A673 (cell line): ENCODE data around the gene LRRC4C. TPM values are rescaled to one million over a fixed set of nuclear protein-coding genes. Genes with fewer than 3 reads are reported as not detected.

ENCODE experiments used
- BruUV-seq: library from RNA; stranded (reverse); fragments of 400-500 nt; replicated peaks from 2 replicates; lab custom pipeline; 2021; lab: Mats Ljungman, UMichigan
- CTCF ChIA-PET: fragments of 300-600 bp; sonication (Branson Sonifier 250); formaldehyde crosslinking; loops from one replicate; lab custom pipeline; 2022; ENCODE audit warnings: antibody characterized with exemption; lab: Charles Lee
- POLR2A ChIA-PET: fragments of 300-600 bp; sonication (Branson Sonifier 250); formaldehyde crosslinking; loops from one replicate; lab custom pipeline; 2022; ENCODE audit warnings: antibody characterized with exemption; ENCODE audit not compliant: low non-redundant PET; lab: Charles Lee
- DNase-seq: peaks from one replicate; pipeline ENCODE4 v3.0.0-alpha.2; 2015; ENCODE audit warnings: low spot score
- H3K27ac ChIP-seq: fragments of 200-600 bp; sonication (generic); 2 replicates; pipeline ENCODE4 v1.5.1; 2016; ENCODE audit warnings: mixed run types, low read depth, mild to moderate bottlenecking, mixed read lengths, antibody characterized with exemption, low read length; ENCODE audit not compliant: poor library complexity, severe bottlenecking
- H3K27me3 ChIP-seq: fragments of 200-600 bp; sonication (generic); replicated peaks from 2 replicates; pipeline ENCODE4 v1.6.1; 2017; ENCODE audit warnings: mixed run types, low read depth, mild to moderate bottlenecking, mixed read lengths, antibody characterized with exemption, low read length; ENCODE audit not compliant: insufficient read depth, poor library complexity
- H3K36me3 ChIP-seq: fragments of 200-600 bp; sonication (generic); 2 replicates; pipeline ENCODE4 v1.6.1; 2016; ENCODE audit warnings: mixed run types, mild to moderate bottlenecking, mixed read lengths, antibody characterized with exemption, low read length; ENCODE audit not compliant: insufficient read depth, poor library complexity, severe bottlenecking
- H3K4me1 ChIP-seq: fragments of 200-600 bp; sonication (generic); 2 replicates; pipeline ENCODE4 v1.6.1; 2017; ENCODE audit warnings: mixed run types, mild to moderate bottlenecking, mixed read lengths, antibody characterized with exemption, low read length; ENCODE audit not compliant: insufficient read depth, poor library complexity, severe bottlenecking
- H3K4me3 ChIP-seq: fragments of 200-600 bp; sonication (generic); 2 replicates; pipeline ENCODE4 v1.5.1; 2016; ENCODE audit warnings: low read depth, mixed run types, mild to moderate bottlenecking, mixed read lengths, low read length; ENCODE audit not compliant: poor library complexity, severe bottlenecking
- H3K9me3 ChIP-seq: fragments of 200-600 bp; sonication (generic); 2 replicates; pipeline ENCODE4 v1.6.1; 2016; ENCODE audit warnings: mixed run types, low read depth, mild to moderate bottlenecking, mixed read lengths, antibody characterized with exemption, low read length; ENCODE audit not compliant: poor library complexity, severe bottlenecking
- EZH2 ChIP-seq: fragments of 200-600 bp; sonication (generic); IDR thresholded peaks from 2 replicates; pipeline ENCODE4 v1.6.1; 2017; ENCODE audit warnings: borderline replicate concordance, low read depth, mild to moderate bottlenecking, mixed read lengths, antibody characterized with exemption, low read length; ENCODE audit not compliant: poor library complexity, severe bottlenecking
- intact Hi-C: fragments of 100-400 bp; cut with micrococcal nuclease; formaldehyde crosslinking; loops from one replicate; pipeline ENCODE4 v1.10.0; 2022; ENCODE audit not compliant: unreplicated experiment
- total RNA-seq: library from RNA; stranded (reverse); gene quantifications from 2 replicates; pipeline ENCODE4 v1.2.3, GENCODE V29; 2021
- TF ChIP-seq, protein P1 (sequence below): fragments of 300-800, 200-600 bp; sonication (generic); conservative IDR thresholded peaks from 2 replicates; pipeline ENCODE4 v1.5.1; 2017; ENCODE audit warnings: low read depth, mild to moderate bottlenecking, antibody characterized with exemption, low read length, moderate library complexity, mixed read lengths

LRRC4C gene
- total RNA-seq, 1 experiment from 2014 or later, result 38.3 TPM

DNA sequence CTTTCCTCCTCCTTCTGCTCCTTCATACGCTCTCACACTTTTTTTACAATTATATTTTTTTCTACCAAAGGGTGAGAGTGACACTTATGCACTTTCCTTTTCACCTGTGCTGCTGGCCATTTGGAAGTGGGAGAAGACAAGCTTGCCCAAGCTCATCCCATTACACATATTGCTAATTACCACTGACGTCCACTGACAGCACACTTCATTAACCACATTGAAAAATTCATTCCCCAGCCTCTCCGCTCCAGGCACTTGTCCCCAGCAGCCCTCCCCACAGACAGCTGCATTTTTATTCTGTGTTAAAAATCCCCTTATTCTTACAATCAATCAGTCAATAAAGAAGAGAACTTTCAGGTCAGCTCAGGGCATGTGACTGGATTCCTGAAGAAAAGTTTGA lies 175.1 kb downstream of the LRRC4C start:
- TF ChIP-seq EZH2, result no peak
- TF ChIP-seq, protein P1, sequence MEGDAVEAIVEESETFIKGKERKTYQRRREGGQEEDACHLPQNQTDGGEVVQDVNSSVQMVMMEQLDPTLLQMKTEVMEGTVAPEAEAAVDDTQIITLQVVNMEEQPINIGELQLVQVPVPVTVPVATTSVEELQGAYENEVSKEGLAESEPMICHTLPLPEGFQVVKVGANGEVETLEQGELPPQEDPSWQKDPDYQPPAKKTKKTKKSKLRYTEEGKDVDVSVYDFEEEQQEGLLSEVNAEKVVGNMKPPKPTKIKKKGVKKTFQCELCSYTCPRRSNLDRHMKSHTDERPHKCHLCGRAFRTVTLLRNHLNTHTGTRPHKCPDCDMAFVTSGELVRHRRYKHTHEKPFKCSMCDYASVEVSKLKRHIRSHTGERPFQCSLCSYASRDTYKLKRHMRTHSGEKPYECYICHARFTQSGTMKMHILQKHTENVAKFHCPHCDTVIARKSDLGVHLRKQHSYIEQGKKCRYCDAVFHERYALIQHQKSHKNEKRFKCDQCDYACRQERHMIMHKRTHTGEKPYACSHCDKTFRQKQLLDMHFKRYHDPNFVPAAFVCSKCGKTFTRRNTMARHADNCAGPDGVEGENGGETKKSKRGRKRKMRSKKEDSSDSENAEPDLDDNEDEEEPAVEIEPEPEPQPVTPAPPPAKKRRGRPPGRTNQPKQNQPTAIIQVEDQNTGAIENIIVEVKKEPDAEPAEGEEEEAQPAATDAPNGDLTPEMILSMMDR, result no peak
- DNase-seq, result no peak
- no peaks in the 10 kb centered on the region for H3K27me3 ChIP-seq
- no TSS peak for BruUV-seq
- H3K9me3 ChIP-seq, result no peaks in the 10 kb centered on the region
- ChIA-PET CTCF (no interaction called here), POLR2A (no interaction called here)
- H3K4me3 ChIP-seq, result no peak overlapping the region
- H3K4me1 ChIP-seq, result no peaks in the 10 kb centered on the region
- H3K36me3 ChIP-seq, result no peaks in the 10 kb centered on the region
- intact Hi-C loops, result no loop called here
- H3K27ac ChIP-seq, result no peak overlapping the region

DNA sequence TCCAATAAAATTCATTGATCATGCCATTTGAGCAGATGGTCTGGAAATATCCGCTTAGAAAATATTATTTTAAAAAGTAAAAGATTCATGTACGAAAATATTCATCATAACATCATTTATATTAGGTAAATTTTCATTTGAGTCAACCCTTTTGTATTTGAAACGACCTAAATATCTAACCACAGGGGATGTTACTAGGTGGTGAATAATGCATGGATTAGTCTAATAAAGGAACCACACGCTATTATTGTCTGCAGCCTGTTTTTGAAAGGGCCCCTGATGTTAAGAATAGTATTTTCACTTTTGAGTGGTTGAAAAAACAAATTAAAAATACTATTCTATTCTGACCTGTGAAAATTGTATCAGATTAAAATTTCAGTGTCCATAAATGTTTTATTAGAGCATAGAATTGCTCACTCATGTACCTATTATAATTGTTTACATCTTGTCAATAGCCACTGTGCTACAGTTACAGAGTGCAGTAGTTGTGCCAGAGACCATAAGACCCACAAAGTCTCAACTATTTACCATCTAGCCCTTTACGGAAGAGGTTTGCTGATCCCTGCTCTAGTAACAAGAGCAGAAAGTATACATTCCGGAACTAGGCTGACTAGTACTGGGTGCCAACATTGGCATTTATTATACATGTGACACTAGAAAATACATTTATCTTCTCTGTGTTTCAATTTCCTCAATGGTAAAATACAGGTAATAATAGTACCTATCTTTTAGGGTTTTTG lies 176.1 kb downstream of the LRRC4C start:
- TF ChIP-seq, protein P1, result no peak
- no peak for TF ChIP-seq EZH2
- no peak for DNase-seq

DNA sequence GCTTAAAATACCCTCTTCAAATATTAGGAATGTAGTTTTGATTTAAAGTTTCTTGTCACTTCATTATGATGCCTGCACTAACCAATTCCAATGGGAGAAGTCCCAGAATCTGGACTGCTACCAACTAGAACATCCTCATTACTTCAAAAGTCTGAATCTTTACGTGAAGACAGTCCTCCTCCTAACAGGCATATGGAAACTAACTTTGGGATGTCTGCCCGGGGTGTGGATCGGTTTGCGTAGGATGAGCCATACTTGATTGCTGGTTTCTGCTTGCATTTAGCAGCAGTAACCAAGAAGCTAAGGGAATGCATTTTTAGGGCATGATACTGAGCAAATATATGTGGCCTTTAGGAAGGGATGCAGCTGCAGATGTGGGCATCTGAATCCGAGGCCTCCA lies 177.1 kb downstream of the LRRC4C start:
- H3K4me1 ChIP-seq, result no peaks in the 10 kb centered on the region
- no peaks in the 10 kb centered on the region for H3K27me3 ChIP-seq
- H3K36me3 ChIP-seq, result no peaks in the 10 kb centered on the region
- TF ChIP-seq, protein P1, result no peak
- TF ChIP-seq EZH2, result no peak
- no peak overlapping the region for H3K4me3 ChIP-seq
- H3K9me3 ChIP-seq, result no peaks in the 10 kb centered on the region
- no peak for DNase-seq
- ChIA-PET CTCF (no interaction called here), POLR2A (no interaction called here)
- no TSS peak for BruUV-seq
- intact Hi-C loops, result no loop called here
- no peak overlapping the region for H3K27ac ChIP-seq

More for the DNA sequence above, 176.1 kb downstream of the LRRC4C start:
- no TSS peak for BruUV-seq
- Histone ChIP-seq H3K27ac (no peak overlapping the region), H3K4me3 (no peak overlapping the region), H3K4me1 (no peaks in the 10 kb centered on the region), H3K36me3 (no peaks in the 10 kb centered on the region), H3K27me3 (no peaks in the 10 kb centered on the region), H3K9me3 (no peaks in the 10 kb centered on the region)
- POLR2A ChIA-PET, result no interaction called here
- intact Hi-C loops, result no loop called here
- CTCF ChIA-PET, result no interaction called here
